HG02973 (cell line): ENCODE results near the gene PROK2.

ENCODE experiments used
- ATAC-seq: cut with Tn5 transposase; IDR thresholded peaks from one replicate; pipeline ENCODE4 v1.9.1; 2021; ENCODE audit warnings: moderate library complexity; ENCODE audit not compliant: unreplicated experiment

Gene PROK2

GRCh38 chr3:71784914-71785531 lies at the start of gene PROK2:
Gene PROK2 (minus strand): TSS chr3:71785148. CDS start chr3:71785052, 96 bp downstream.
- no peak for ATAC-seq

- no peak for ATAC-seq
These were observed 46.7 kb upstream of the PROK2 start for GRCh38 chr3:71831599-71831998.

GRCh38 chr3:71825551-71826283 lies 40.8 kb upstream of the PROK2 start:
- ATAC-seq: no peak

GRCh38 chr3:71821116-71821515 lies 36.2 kb upstream of the PROK2 start:
- ATAC-seq: no peak

GRCh38 chr3:71817262-71817661 lies 32.3 kb upstream of the PROK2 start:
- ATAC-seq: no peak

GRCh38 chr3:71816767-71817156 lies 31.8 kb upstream of the PROK2 start:
- no peak for ATAC-seq

- no peak for ATAC-seq
These were observed 30.6 kb upstream of the PROK2 start for GRCh38 chr3:71815340-71816067.

GRCh38 chr3:71813704-71814103 lies 28.8 kb upstream of the PROK2 start:
- no peak for ATAC-seq

- no peak for ATAC-seq
These were observed 28.1 kb upstream of the PROK2 start for GRCh38 chr3:71813073-71813472.

GRCh38 chr3:71810056-71810455 lies 25.1 kb upstream of the PROK2 start:
- ATAC-seq: no peak

- ATAC-seq: no peak
These were observed 24.5 kb upstream of the PROK2 start for GRCh38 chr3:71809321-71810026.

GRCh38 chr3:71806736-71807135 lies 21.8 kb upstream of the PROK2 start:
- no peak for ATAC-seq

- no peak for ATAC-seq
These were observed 20.7 kb upstream of the PROK2 start for GRCh38 chr3:71805691-71806090.

GRCh38 chr3:71805199-71805598 lies 20.3 kb upstream of the PROK2 start:
- no peak for ATAC-seq

- ATAC-seq: no peak
These were observed 18.3 kb upstream of the PROK2 start for GRCh38 chr3:71803248-71803647.

GRCh38 chr3:71801986-71802385 lies 17.0 kb upstream of the PROK2 start:
- ATAC-seq: no peak

- ATAC-seq: no peak
These were observed 15.1 kb upstream of the PROK2 start for GRCh38 chr3:71800023-71800422.

GRCh38 chr3:71797455-71797854 lies 12.5 kb upstream of the PROK2 start:
- ATAC-seq: no peak

GRCh38 chr3:71796290-71796689 lies 11.3 kb upstream of the PROK2 start:
- ATAC-seq: no peak

- no peak for ATAC-seq
These were observed 6.7 kb upstream of the PROK2 start for GRCh38 chr3:71791634-71792033.

- ATAC-seq: no peak
These were observed 5.0 kb upstream of the PROK2 start for GRCh38 chr3:71789922-71790321.
